ENCODE measurements around the gene STK10. TPM values are rescaled to one million over a fixed set of nuclear protein-coding genes. Genes with fewer than 3 reads are reported as not detected.

Gene STK10
- polyA plus RNA-seq, 2 of the 4 experiments (the other 2 are of a cell fraction) = 4.3 to 13.1 TPM

GRCh38 chr5:172106511-172107356, 81.3 kb downstream of the STK10 start:
- peak overlapping the region; percentile 46 to 73 for H3K27ac ChIP-seq
- H3K4me2 ChIP-seq = peak overlapping the region; percentile 87
- peaks cover 36% of the 10 kb centered on the region for H3K4me1 ChIP-seq
- peak overlapping the region; percentile 34 for H3K4me3 ChIP-seq
- ChIA-PET CTCF (interaction anchor here (0.6 to 6.2 kb wide), 32 partner anchors 9 to 240 kb away, joined by 3 to 93 read pairs (median 4); partner anchors contain the start of genes EFCAB9, STK10 and UBTD2), POLR2A (no interaction called here)
- FAIRE-seq (no peak), ATAC-seq (peak in 1 of 2 experiments; percentile 70; a peak in 3 of 6 replicates), DNase-seq (ENCODE audit: low read depth in 1 of 2, low spot score in 1 of 2) (peak; percentile 40 to 58)
- 49% methylated on average over 21 of the region's 39 CpGs for WGBS (ENCODE audit: missing lambda C conversion rate)
- no peaks in the 10 kb centered on the region for H3K9me3 ChIP-seq
- TF ChIP-seq MAX (IDR thresholded peaks at IDR 0.05) = peak; percentile 50; the same call in 1 of the 2 replicates
- peak; percentile 91 for TF ChIP-seq SMC3 (IDR thresholded peaks at IDR 0.05)
- no peak for TF ChIP-seq FOXS1 (CRISPR knock-in tag; IDR thresholded peaks at IDR 0.05)
- TF ChIP-seq MYC (IDR thresholded peaks at IDR 0.05; ENCODE audit: borderline replicate concordance, low read length) = peak; percentile 42; the same call in 1 of the 2 replicates
- TF ChIP-seq MAZ (IDR thresholded peaks at IDR 0.05; ENCODE audit: borderline replicate concordance, low read depth, low read length) = peak; percentile 86
- TF ChIP-seq RAD21 (conservative IDR thresholded peaks at IDR 0.05 in 1 of 2, IDR thresholded peaks at IDR 0.05 in 1 of 2) = peak; percentile 77 to 93
- no peak for TF ChIP-seq NR3C1 (IDR thresholded peaks at IDR 0.05)
- peak; percentile 93 for TF ChIP-seq CTCF (IDR thresholded peaks at IDR 0.05)

- no peaks in the 10 kb centered on the region for H3K9me3 ChIP-seq
- no peak for FAIRE-seq
- peaks cover 33% of the 10 kb centered on the region for H3K4me1 ChIP-seq
- ChIA-PET CTCF (interaction anchor here (0.6 to 6.2 kb wide), 26 partner anchors 9 to 241 kb away, joined by 3 to 93 read pairs (median 4); partner anchors contain the start of genes STK10 and UBTD2), POLR2A (no interaction called here)
- H3K4me3 ChIP-seq = no peak overlapping the region
- no peak overlapping the region for H3K27ac ChIP-seq
- no peak overlapping the region for H3K4me2 ChIP-seq
- ATAC-seq = no peak
- TF ChIP-seq ZNF302 (CRISPR knock-in tag; IDR thresholded peaks at IDR 0.05) (no peak), REST (IDR thresholded peaks at IDR 0.05) (no peak), SMC3 (IDR thresholded peaks at IDR 0.05) (no peak), GATA3 (IDR thresholded peaks at IDR 0.05; ENCODE audit: borderline replicate concordance) (no peak), NFE2L2 (conservative IDR thresholded peaks at IDR 0.05; ENCODE audit: low read length) (no peak), MYC (IDR thresholded peaks at IDR 0.05; ENCODE audit: borderline replicate concordance, low read length) (no peak), BHLHE40 (IDR thresholded peaks at IDR 0.05; ENCODE audit: low read depth, low read length) (no peak), NR3C1 (IDR thresholded peaks at IDR 0.05) (no peak), FOSB (CRISPR knock-in tag; IDR thresholded peaks at IDR 0.05) (no peak), HMGXB4 (CRISPR knock-in tag; IDR thresholded peaks at IDR 0.05; ENCODE audit: borderline replicate concordance) (no peak), CTCF (IDR thresholded peaks at IDR 0.05) (no peak), CEBPB (IDR thresholded peaks at IDR 0.05) (no peak), SREBF2 (IDR thresholded peaks at IDR 0.05) (no peak), HOXB13 (CRISPR knock-in tag; IDR thresholded peaks at IDR 0.05; ENCODE audit: low read depth) (no peak), KDM1A (IDR thresholded peaks at IDR 0.05; ENCODE audit: low read depth) (no peak), BCL3 (IDR thresholded peaks at IDR 0.05) (no peak), USF2 (IDR thresholded peaks at IDR 0.05) (no peak)
- 89% methylated on average over 13 of the region's 14 CpGs for WGBS (ENCODE audit: missing lambda C conversion rate)
- DNase-seq (ENCODE audit: low read depth in 1 of 2, low spot score in 1 of 2) = no peak
These were observed 82.2 kb downstream of the STK10 start for GRCh38 chr5:172105811-172106210.
